ENCODE data around the gene IRX4.

Gene IRX4

GRCh38 chr5:1833264-1834021, 49.3 kb downstream of the IRX4 start:
- H2AFZ ChIP-seq (ENCODE audit: low read depth), result no peak overlapping the region
- H3K9ac ChIP-seq, result no peak overlapping the region
- no peak for TF ChIP-seq CTCF (conservative IDR thresholded peaks at IDR 0.05; ENCODE audit: low read depth, low read length)
- H3K4me3 ChIP-seq (IDR thresholded peaks at IDR 0.05; ENCODE audit: insufficient read depth, low read depth, low read length), result no peak overlapping the region
- H3K27me3 ChIP-seq (ENCODE audit: insufficient read depth, low read depth), result no peaks in the 10 kb centered on the region; the same call in 1 of the 2 replicates
- no peaks in the 10 kb centered on the region for H3K79me2 ChIP-seq (ENCODE audit: insufficient read depth, low read depth)
- H4K20me1 ChIP-seq (ENCODE audit: insufficient read depth), result no peaks in the 10 kb centered on the region
- H3K27ac ChIP-seq, result no peak overlapping the region
- no peaks in the 10 kb centered on the region for H3K36me3 ChIP-seq (ENCODE audit: insufficient read depth)
- H3K4me2 ChIP-seq, result no peak overlapping the region
- no peaks in the 10 kb centered on the region for H3K4me1 ChIP-seq (ENCODE audit: low read depth, poor library complexity, severe bottlenecking)

GRCh38 chr5:1832511-1833250, 50.0 kb downstream of the IRX4 start:
- Histone ChIP-seq H3K4me3 (IDR thresholded peaks at IDR 0.05; ENCODE audit: insufficient read depth, low read depth, low read length) (no peak overlapping the region), H3K36me3 (ENCODE audit: insufficient read depth) (no peaks in the 10 kb centered on the region), H3K27ac (no peak overlapping the region), H3K79me2 (ENCODE audit: insufficient read depth, low read depth) (no peaks in the 10 kb centered on the region), H3K4me1 (ENCODE audit: low read depth, poor library complexity, severe bottlenecking) (no peaks in the 10 kb centered on the region), H2AFZ (ENCODE audit: low read depth) (no peak overlapping the region), H4K20me1 (ENCODE audit: insufficient read depth) (no peaks in the 10 kb centered on the region), H3K9ac (no peak overlapping the region), H3K27me3 (ENCODE audit: insufficient read depth, low read depth) (no peaks in the 10 kb centered on the region; the same call in 1 of the 2 replicates), H3K4me2 (no peak overlapping the region)
- no peak for TF ChIP-seq CTCF (conservative IDR thresholded peaks at IDR 0.05; ENCODE audit: low read depth, low read length)

- H3K4me2 ChIP-seq, result no peak overlapping the region
- no peaks in the 10 kb centered on the region for H3K4me1 ChIP-seq (ENCODE audit: low read depth, poor library complexity, severe bottlenecking)
- TF ChIP-seq CTCF (conservative IDR thresholded peaks at IDR 0.05; ENCODE audit: low read depth, low read length), result no peak
- H3K27ac ChIP-seq, result no peak overlapping the region
- no peak overlapping the region for H2AFZ ChIP-seq (ENCODE audit: low read depth)
- no peaks in the 10 kb centered on the region for H4K20me1 ChIP-seq (ENCODE audit: insufficient read depth)
- H3K4me3 ChIP-seq (IDR thresholded peaks at IDR 0.05; ENCODE audit: insufficient read depth, low read depth, low read length), result no peak overlapping the region
- H3K79me2 ChIP-seq (ENCODE audit: insufficient read depth, low read depth), result no peaks in the 10 kb centered on the region
- H3K27me3 ChIP-seq (ENCODE audit: insufficient read depth, low read depth), result no peaks in the 10 kb centered on the region; the same call in 1 of the 2 replicates
- H3K36me3 ChIP-seq (ENCODE audit: insufficient read depth), result no peaks in the 10 kb centered on the region
- no peak overlapping the region for H3K9ac ChIP-seq
These were observed 50.9 kb downstream of the IRX4 start for GRCh38 chr5:1831677-1832313.

- Histone ChIP-seq H3K36me3 (ENCODE audit: insufficient read depth) (no peaks in the 10 kb centered on the region), H3K9ac (no peak overlapping the region), H3K27me3 (ENCODE audit: insufficient read depth, low read depth) (no peaks in the 10 kb centered on the region; the same call in 1 of the 2 replicates), H4K20me1 (ENCODE audit: insufficient read depth) (no peaks in the 10 kb centered on the region), H3K4me2 (no peak overlapping the region), H3K4me3 (IDR thresholded peaks at IDR 0.05; ENCODE audit: insufficient read depth, low read depth, low read length) (no peak overlapping the region), H3K27ac (no peak overlapping the region), H3K79me2 (ENCODE audit: insufficient read depth, low read depth) (no peaks in the 10 kb centered on the region), H3K4me1 (ENCODE audit: low read depth, poor library complexity, severe bottlenecking) (no peaks in the 10 kb centered on the region), H2AFZ (ENCODE audit: low read depth) (no peak overlapping the region)
- no peak for TF ChIP-seq CTCF (conservative IDR thresholded peaks at IDR 0.05; ENCODE audit: low read depth, low read length)
These were observed 51.5 kb downstream of the IRX4 start for GRCh38 chr5:1831257-1831656.

All from KMS-11 (cell line).